Left lung (tissue), 10 donors: ENCODE results near the gene POU3F4. TPM values are rescaled to one million over a fixed set of nuclear protein-coding genes. Genes with fewer than 3 reads are reported as not detected.

Experiments
- ATAC-seq: fragments of 200-7000 bp; cut with Tn5 transposase; one replicate; pipeline ENCODE4 v1.9.1; 2020; ENCODE audit warnings: moderate library complexity
- DNase-seq, 4 donors: peaks; one replicate each; pipeline ENCODE4 v3.0.0-alpha.2; 2013 to 2020
- H3K27ac ChIP-seq, 2 donors: fragments of 200-600 bp; sonication (generic) in 1 of 2; one replicate each; pipeline versions ENCODE4 v1.5.0 to v1.8.0; 2020 to 2021
- H3K27me3 ChIP-seq, 2 donors: fragments of 200-600 bp; sonication (generic) in 1 of 2; one replicate each; pipeline versions ENCODE4 v1.5.0 to v1.8.0; 2020 to 2021
- H3K36me3 ChIP-seq, 2 donors: fragments of 200-600 bp; sonication (generic) in 1 of 2; one replicate each; pipeline versions ENCODE4 v1.5.0 to v1.8.0; 2020 to 2021
- H3K4me1 ChIP-seq, 2 donors: fragments of 200-600 bp; one replicate each; pipeline ENCODE4 v1.8.0; 2021
- H3K4me3 ChIP-seq, 2 donors: fragments of 200-600 bp; sonication (generic) in 1 of 2; one replicate each; pipeline versions ENCODE4 v1.5.0 to v1.8.0; 2020 to 2021; ENCODE audit warnings: mild to moderate bottlenecking in 1 of 2
- H3K9me3 ChIP-seq, 2 donors: fragments of 200-600 bp; sonication (generic) in 1 of 2; one replicate each; pipeline versions ENCODE4 v1.5.0 to v1.8.0; 2020 to 2021
- intact Hi-C, 2 donors: fragments of 100-400 bp; cut with DNase I; formaldehyde crosslinking; loops; one replicate each; pipeline versions ENCODE4 v1.11.2 to v1.14.2; 2022
- polyA plus RNA-seq, 6 donors: library from polyadenylated mRNA; unstranded; fragments of 120-200 nt; gene quantifications; one replicate each; pipeline ENCODE4 v1.2.1, GENCODE V29; 2013; ENCODE audit not compliant: insufficient read length in 6 of 6
- total RNA-seq, 2 donors: library from RNA; stranded (reverse); fragmentation: NEBNext Ultra II Directional; extraction: Animal tissue kit (Norgen Biotek cat#: 25700); gene quantifications; one replicate each; pipeline ENCODE4 v1.2.1, GENCODE V29; 2021
- TF ChIP-seq, protein P1 (sequence below), 2 donors: fragments of 200-600 bp; sonication (generic) in 1 of 2; IDR thresholded peaks; one replicate each; pipeline versions ENCODE4 v1.5.0 to v1.8.0; 2021; ENCODE audit warnings: antibody characterized with exemption in 2 of 2
- donor health status: DM: no; HTN: yes; CAD: no.
- donor health status: DM: no; HTN: no; CAD: no.

The POU3F4 gene
- total and polyA plus RNA-seq, 8 donors, result 0.06 TPM; not detected in 6

DNA sequence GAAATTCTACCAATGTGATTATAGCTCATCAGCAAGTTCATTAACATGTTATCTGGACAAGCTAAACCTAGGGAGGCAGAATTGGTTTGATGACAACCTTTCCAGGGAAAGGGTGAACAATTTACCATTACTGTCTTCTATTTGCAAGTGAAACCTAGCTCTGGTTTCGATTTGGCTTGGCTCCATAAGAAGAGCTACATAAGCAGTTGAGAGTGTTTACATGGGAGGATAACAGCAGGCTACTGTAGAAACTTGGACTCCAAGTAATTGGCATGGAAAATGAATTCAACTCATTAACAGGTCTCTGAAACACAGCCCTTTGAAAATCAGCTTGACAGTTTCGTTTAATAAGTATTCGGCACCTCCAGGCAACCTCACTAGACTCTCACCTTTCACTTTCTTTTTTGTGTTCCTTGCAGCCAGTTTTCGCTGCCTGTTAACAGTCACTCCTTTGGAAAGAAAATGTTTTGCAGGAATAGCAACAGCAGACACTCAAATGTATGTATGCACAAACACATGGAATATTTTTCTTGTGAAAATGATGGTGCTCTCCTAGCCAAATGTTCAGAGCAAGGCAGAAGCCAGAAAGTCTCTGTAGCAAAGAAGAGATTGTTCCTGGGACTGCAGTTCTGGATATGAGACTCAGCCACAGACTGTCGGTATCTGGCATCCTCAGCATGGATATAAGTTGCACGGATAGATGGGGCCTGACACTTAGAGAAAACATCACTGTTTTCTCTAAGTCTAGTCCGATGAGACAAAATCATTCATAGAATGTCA is 27.5 kb downstream of the POU3F4 start:
- Histone ChIP-seq H3K4me3 (no peak overlapping the region), H3K9me3 (no peaks in the 10 kb centered on the region), H3K36me3 (no peaks in the 10 kb centered on the region), H3K4me1 (no peaks in the 10 kb centered on the region), H3K27me3 (peaks cover 0 to 5% of the 10 kb centered on the region in 2 donors), H3K27ac (no peak overlapping the region)
- TF ChIP-seq, protein P1, sequence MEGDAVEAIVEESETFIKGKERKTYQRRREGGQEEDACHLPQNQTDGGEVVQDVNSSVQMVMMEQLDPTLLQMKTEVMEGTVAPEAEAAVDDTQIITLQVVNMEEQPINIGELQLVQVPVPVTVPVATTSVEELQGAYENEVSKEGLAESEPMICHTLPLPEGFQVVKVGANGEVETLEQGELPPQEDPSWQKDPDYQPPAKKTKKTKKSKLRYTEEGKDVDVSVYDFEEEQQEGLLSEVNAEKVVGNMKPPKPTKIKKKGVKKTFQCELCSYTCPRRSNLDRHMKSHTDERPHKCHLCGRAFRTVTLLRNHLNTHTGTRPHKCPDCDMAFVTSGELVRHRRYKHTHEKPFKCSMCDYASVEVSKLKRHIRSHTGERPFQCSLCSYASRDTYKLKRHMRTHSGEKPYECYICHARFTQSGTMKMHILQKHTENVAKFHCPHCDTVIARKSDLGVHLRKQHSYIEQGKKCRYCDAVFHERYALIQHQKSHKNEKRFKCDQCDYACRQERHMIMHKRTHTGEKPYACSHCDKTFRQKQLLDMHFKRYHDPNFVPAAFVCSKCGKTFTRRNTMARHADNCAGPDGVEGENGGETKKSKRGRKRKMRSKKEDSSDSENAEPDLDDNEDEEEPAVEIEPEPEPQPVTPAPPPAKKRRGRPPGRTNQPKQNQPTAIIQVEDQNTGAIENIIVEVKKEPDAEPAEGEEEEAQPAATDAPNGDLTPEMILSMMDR (IDR thresholded peaks at IDR 0.05), result no peak
- peak; percentile 33 for ATAC-seq
- no peak for DNase-seq
- intact Hi-C loops, result no loop called here
